Osteocyte (in vitro differentiated cells): ENCODE results near the gene C5orf15. TPM values are rescaled to one million over a fixed set of nuclear protein-coding genes. Genes with fewer than 3 reads are reported as not detected.
"Not testable (repeated sequence)": the region's sequence is repeated elsewhere in the genome, so short reads cannot be mapped to it uniquely, and the experiment has no call there.

ENCODE experiments used
- DNase-seq: peaks from one replicate; pipeline ENCODE4 v3.0.0; 2021; ENCODE audit warnings: mixed read lengths; ENCODE audit not compliant: unreplicated experiment; ENCODE audit errors: extremely low spot score
- H3K27ac Mint-ChIP-seq: one replicate; pipeline ENCODE4 v1.8.0; 2021; ENCODE audit warnings: mild to moderate bottlenecking, mixed read lengths; ENCODE audit not compliant: unreplicated experiment
- H3K27me3 Mint-ChIP-seq: one replicate; pipeline ENCODE4 v1.8.0; 2021; ENCODE audit warnings: mixed read lengths; ENCODE audit not compliant: unreplicated experiment
- H3K36me3 Mint-ChIP-seq: one replicate; pipeline ENCODE4 v1.8.0; 2021; ENCODE audit warnings: mixed read lengths; ENCODE audit not compliant: unreplicated experiment
- H3K4me1 Mint-ChIP-seq: one replicate; pipeline ENCODE4 v1.8.0; 2021; ENCODE audit warnings: mixed read lengths; ENCODE audit not compliant: unreplicated experiment
- H3K4me3 Mint-ChIP-seq: one replicate; pipeline ENCODE4 v1.8.0; 2021; ENCODE audit warnings: mild to moderate bottlenecking, moderate library complexity, mixed read lengths; ENCODE audit not compliant: unreplicated experiment
- H3K9me3 Mint-ChIP-seq: one replicate; pipeline ENCODE4 v1.8.0; 2021; ENCODE audit warnings: mixed read lengths; ENCODE audit not compliant: unreplicated experiment
- CTCF ChIP-seq: fragments of 200-600 bp; sonication (generic); IDR thresholded peaks from 2 replicates; pipeline ENCODE4 v1.5.0; 2021; ENCODE audit warnings: antibody characterized with exemption, mild to moderate bottlenecking, moderate library complexity
- total RNA-seq: library from RNA; stranded (reverse); gene quantifications from 2 replicates; pipeline ENCODE4 v1.2.1, GENCODE V29; 2021

Gene C5orf15
- total RNA-seq, 1 donor from 2014 or later: 62.6 TPM

- no peaks in the 10 kb centered on the region for H3K9me3 Mint-ChIP-seq
- no peaks in the 10 kb centered on the region for H3K36me3 Mint-ChIP-seq
- no peak for TF ChIP-seq CTCF
- no peaks in the 10 kb centered on the region for H3K27me3 Mint-ChIP-seq
- no peak overlapping the region for H3K27ac Mint-ChIP-seq
- H3K4me3 Mint-ChIP-seq: no peak overlapping the region
- peaks cover 3% of the 10 kb centered on the region for H3K4me1 Mint-ChIP-seq
- no peak for DNase-seq
Measured at GRCh38 chr5:133936651-133937015, 31.8 kb downstream of the C5orf15 start.

GRCh38 chr5:133935991-133936650 lies 32.3 kb downstream of the C5orf15 start:
- not testable (repeated sequence) for H3K27ac Mint-ChIP-seq, DNase-seq

GRCh38 chr5:133935667-133935940 lies 32.8 kb downstream of the C5orf15 start:
- no peak for DNase-seq
- H3K27me3 Mint-ChIP-seq: no peaks in the 10 kb centered on the region

More at GRCh38 chr5:133935991-133936650, 32.3 kb downstream of the C5orf15 start:
- H3K4me3 Mint-ChIP-seq, H3K27me3 Mint-ChIP-seq, H3K36me3 Mint-ChIP-seq, H3K9me3 Mint-ChIP-seq, H3K4me1 Mint-ChIP-seq: not testable (repeated sequence)

GRCh38 chr5:133934822-133935666 lies 33.4 kb downstream of the C5orf15 start:
- Mint-ChIP-seq H3K36me3 (no peaks in the 10 kb centered on the region), H3K4me1 (peaks cover 4% of the 10 kb centered on the region), H3K9me3 (no peaks in the 10 kb centered on the region), H3K27ac (no peak overlapping the region), H3K27me3 (no peaks in the 10 kb centered on the region), H3K4me3 (no peak overlapping the region)
- no peak for TF ChIP-seq CTCF
- no peak for DNase-seq

More at GRCh38 chr5:133935667-133935940, 32.8 kb downstream of the C5orf15 start:
- no peak overlapping the region for H3K4me3 Mint-ChIP-seq
- no peaks in the 10 kb centered on the region for H3K9me3 Mint-ChIP-seq
- peaks cover 3% of the 10 kb centered on the region for H3K4me1 Mint-ChIP-seq
- H3K27ac Mint-ChIP-seq: no peak overlapping the region
- no peaks in the 10 kb centered on the region for H3K36me3 Mint-ChIP-seq
- TF ChIP-seq CTCF: no peak

GRCh38 chr5:133934311-133934710 lies 34.1 kb downstream of the C5orf15 start:
- Mint-ChIP-seq H3K27me3 (no peaks in the 10 kb centered on the region), H3K36me3 (no peaks in the 10 kb centered on the region), H3K4me3 (no peak overlapping the region), H3K9me3 (no peaks in the 10 kb centered on the region), H3K4me1 (peaks cover 4% of the 10 kb centered on the region), H3K27ac (no peak overlapping the region)
- DNase-seq: no peak
- no peak for TF ChIP-seq CTCF
